ENCODE results near the gene GCLM. TPM values are rescaled to one million over a fixed set of nuclear protein-coding genes. Genes with fewer than 3 reads are reported as not detected.

The GCLM gene
- total and polyA plus RNA-seq, 2 donors (not counting 1 experiment from before 2014, with no cell fraction given), result 1.7 to 10.7 TPM

- Mint-ChIP-seq H3K9me3 (ENCODE audit: insufficient read depth) (no peaks in the 10 kb centered on the region), H3K27ac (no peak overlapping the region), H3K27me3 (no peaks in the 10 kb centered on the region), H3K4me3 (no peak overlapping the region), H3K4me1 (no peaks in the 10 kb centered on the region)
- H3K79me2 ChIP-seq (ENCODE audit: control insufficient read depth, insufficient read depth, low read length), result no peaks in the 10 kb centered on the region
- H3K9me3 ChIP-seq (ENCODE audit: control extremely low read depth in 1 of 3, control insufficient read depth in 2 of 3, insufficient read depth in 1 of 3, low read length in 2 of 3), result peaks cover 0 to 5% (median 4%) of the 10 kb centered on the region in 3 donors
- CTCF ChIA-PET, result no interaction called here
- H3K4me2 ChIP-seq (replicated peaks; ENCODE audit: low read depth, low read length, poor library complexity, severe bottlenecking), result no peak overlapping the region
- H2AFZ ChIP-seq (ENCODE audit: insufficient read depth, low read depth, low read length, poor library complexity, severe bottlenecking), result no peak overlapping the region
- H3K27ac ChIP-seq (ENCODE audit: low read length in 2 of 2), result no peak overlapping the region
- DNase-seq, result no peak
- no peaks in the 10 kb centered on the region for H3K36me3 ChIP-seq (replicated peaks in 1 of 2; ENCODE audit: control extremely low read depth in 1 of 2, control insufficient read depth in 1 of 2, extremely low read depth in 1 of 2, insufficient read depth in 2 of 2, low read length in 1 of 2)
- H3K4me1 ChIP-seq (ENCODE audit: control insufficient read depth in 2 of 2, insufficient read depth in 2 of 2, low read length in 2 of 2), result no peaks in the 10 kb centered on the region
- intact Hi-C loops (cut with micrococcal nuclease), result no loop called here
- TF ChIP-seq EZH2 (IDR thresholded peaks at IDR 0.05; ENCODE audit: borderline replicate concordance, insufficient read depth, low read depth, low read length, poor library complexity, severe bottlenecking), result no peak
- TF ChIP-seq CTCF (IDR thresholded peaks at IDR 0.05), result no peak
- no peak overlapping the region for H3K4me3 ChIP-seq (ENCODE audit: control extremely low read depth in 1 of 5, extremely low read depth in 1 of 5, insufficient read depth in 1 of 5, low read depth in 2 of 5, low read length in 4 of 5)
- H4K20me1 ChIP-seq (ENCODE audit: control insufficient read depth, insufficient read depth, low read length, poor library complexity, severe bottlenecking), result no peaks in the 10 kb centered on the region
- no peak for ATAC-seq (ENCODE audit: low read depth)
- H3K9ac ChIP-seq (ENCODE audit: low read length), result no peak overlapping the region
- no peaks in the 10 kb centered on the region for H3K27me3 ChIP-seq (replicated peaks in 1 of 4; ENCODE audit: control extremely low read depth in 1 of 4, control insufficient read depth in 3 of 4, insufficient read depth in 4 of 4, low read length in 3 of 4)
- no CpG with 5 or more reads among the region's 1 CpG for WGBS (ENCODE audit: insufficient coverage)
- POLR2A ChIA-PET, result no interaction called here
Observed at GRCh38 chr1:93938461-93939145, 29.4 kb upstream of the GCLM start.

GRCh38 chr1:93937997-93938396, 28.8 kb upstream of the GCLM start:
- H3K9ac ChIP-seq (ENCODE audit: low read length), result no peak overlapping the region
- no peaks in the 10 kb centered on the region for H3K27me3 ChIP-seq (replicated peaks in 1 of 4; ENCODE audit: control extremely low read depth in 1 of 4, control insufficient read depth in 3 of 4, insufficient read depth in 4 of 4, low read length in 3 of 4)
- H3K79me2 ChIP-seq (ENCODE audit: control insufficient read depth, insufficient read depth, low read length), result no peaks in the 10 kb centered on the region
- no peak overlapping the region for H3K27ac ChIP-seq (ENCODE audit: low read length in 2 of 2)
- H3K9me3 Mint-ChIP-seq (ENCODE audit: insufficient read depth), result peaks cover 2% of the 10 kb centered on the region
- ATAC-seq (ENCODE audit: low read depth) (no peak), DNase-seq (no peak)
- no CpG with 5 or more reads among the region's 1 CpG for WGBS (ENCODE audit: insufficient coverage)
- POLR2A ChIA-PET, result no interaction called here
- H3K27ac Mint-ChIP-seq, result no peak overlapping the region
- peaks cover 4 to 5% (median 5%) of the 10 kb centered on the region in 3 donors for H3K9me3 ChIP-seq (ENCODE audit: control extremely low read depth in 1 of 3, control insufficient read depth in 2 of 3, insufficient read depth in 1 of 3, low read length in 2 of 3)
- no peaks in the 10 kb centered on the region for H3K36me3 ChIP-seq (replicated peaks in 1 of 2; ENCODE audit: control extremely low read depth in 1 of 2, control insufficient read depth in 1 of 2, extremely low read depth in 1 of 2, insufficient read depth in 2 of 2, low read length in 1 of 2)
- no peak overlapping the region for H2AFZ ChIP-seq (ENCODE audit: insufficient read depth, low read depth, low read length, poor library complexity, severe bottlenecking)
- H3K4me1 ChIP-seq (ENCODE audit: control insufficient read depth in 2 of 2, insufficient read depth in 2 of 2, low read length in 2 of 2), result no peaks in the 10 kb centered on the region
- no peak overlapping the region for H3K4me3 Mint-ChIP-seq
- intact Hi-C loops (cut with micrococcal nuclease), result no loop called here
- CTCF ChIA-PET, result no interaction called here
- no peaks in the 10 kb centered on the region for H3K27me3 Mint-ChIP-seq
- no peak overlapping the region for H3K4me3 ChIP-seq (ENCODE audit: control extremely low read depth in 1 of 5, extremely low read depth in 1 of 5, insufficient read depth in 1 of 5, low read depth in 2 of 5, low read length in 4 of 5)
- H3K4me1 Mint-ChIP-seq, result no peaks in the 10 kb centered on the region
- TF ChIP-seq EZH2 (IDR thresholded peaks at IDR 0.05; ENCODE audit: borderline replicate concordance, insufficient read depth, low read depth, low read length, poor library complexity, severe bottlenecking), result no peak
- no peak overlapping the region for H3K4me2 ChIP-seq (replicated peaks; ENCODE audit: low read depth, low read length, poor library complexity, severe bottlenecking)
- no peaks in the 10 kb centered on the region for H4K20me1 ChIP-seq (ENCODE audit: control insufficient read depth, insufficient read depth, low read length, poor library complexity, severe bottlenecking)
